GM23338 (cell line): ENCODE measurements around the gene OSGIN1. TPM values are rescaled to one million over a fixed set of nuclear protein-coding genes. Genes with fewer than 3 reads are reported as not detected.

Experiments
- ATAC-seq: fragments of 200-7000 bp; cut with Tn5 transposase; 3 replicates; pipeline ENCODE4 v1.9.1; 2020
- DNase-seq: peaks from one replicate; pipeline ENCODE4 v3.0.0-alpha.2; 2015; ENCODE audit warnings: low spot score
- H2AFZ ChIP-seq: fragments of 200-600 bp; sonication (generic); 2 replicates; pipeline ENCODE4 v1.8.0; 2016; ENCODE audit warnings: antibody characterized with exemption, mild to moderate bottlenecking, moderate library complexity
- H3F3A ChIP-seq: fragments of 200-600 bp; sonication (generic); replicated peaks from 2 replicates; pipeline ENCODE4 v1.8.0; 2017; ENCODE audit warnings: antibody characterized with exemption, mixed run types, low read depth
- H3K27ac ChIP-seq: fragments of 200-600 bp; sonication (generic); 2 replicates; pipeline ENCODE4 v1.6.1; 2016; ENCODE audit warnings: low read depth
- H3K27me3 ChIP-seq: fragments of 200-600 bp; sonication (generic); 2 replicates; pipeline ENCODE4 v1.8.0; 2016; ENCODE audit warnings: mild to moderate bottlenecking, mixed run types, moderate library complexity; ENCODE audit not compliant: insufficient read depth
- H3K36me3 ChIP-seq: fragments of 200-600 bp; sonication (generic); 2 replicates; pipeline ENCODE4 v1.8.0; 2016; ENCODE audit warnings: mild to moderate bottlenecking; ENCODE audit not compliant: insufficient read depth
- H3K4me1 ChIP-seq: fragments of 200-600 bp; sonication (generic); 2 replicates; pipeline ENCODE4 v1.8.0; 2016; ENCODE audit warnings: mild to moderate bottlenecking, moderate library complexity; ENCODE audit not compliant: insufficient read depth
- H3K4me2 ChIP-seq: fragments of 200-600 bp; sonication (generic); 2 replicates; pipeline ENCODE4 v1.7.1; 2017; ENCODE audit warnings: mixed run types
- H3K4me3 ChIP-seq: fragments of 200-600 bp; sonication (generic); 2 replicates; pipeline ENCODE4 v1.6.1; 2016; ENCODE audit warnings: mixed run types
- H3K79me2 ChIP-seq: fragments of 200-600 bp; sonication (generic); replicated peaks from 2 replicates; pipeline ENCODE4 v1.8.0; 2017; ENCODE audit warnings: mild to moderate bottlenecking; ENCODE audit not compliant: insufficient read depth
- H3K9me2 ChIP-seq: fragments of 200-600 bp; sonication (generic); 2 replicates; pipeline ENCODE4 v1.8.0; 2017; ENCODE audit not compliant: insufficient read depth
- H4K20me1 ChIP-seq: fragments of 200-600 bp; sonication (generic); replicated peaks from 2 replicates; pipeline ENCODE4 v1.8.0; 2017; ENCODE audit warnings: mild to moderate bottlenecking; ENCODE audit not compliant: insufficient read depth
- H3K27ac Mint-ChIP-seq: 2 replicates; pipeline ENCODE4 v1.8.0; 2020; ENCODE audit warnings: inconsistent platforms, mild to moderate bottlenecking, moderate library complexity, mixed read lengths
- H3K27me3 Mint-ChIP-seq: 3 replicates; pipeline ENCODE4 v1.8.0; 2022; ENCODE audit warnings: low read depth, mild to moderate bottlenecking, moderate library complexity, mixed read lengths, inconsistent platforms; ENCODE audit not compliant: insufficient read depth, poor library complexity
- H3K36me3 Mint-ChIP-seq: 3 replicates; pipeline ENCODE4 v1.8.0; 2021; ENCODE audit warnings: low read depth, mild to moderate bottlenecking, inconsistent platforms, moderate library complexity, mixed read lengths
- H3K4me1 Mint-ChIP-seq: 3 replicates; pipeline ENCODE4 v1.8.0; 2020; ENCODE audit warnings: mild to moderate bottlenecking, inconsistent platforms, mixed read lengths
- H3K4me3 Mint-ChIP-seq: 3 replicates; pipeline ENCODE4 v1.8.0; 2021; ENCODE audit warnings: moderate library complexity, mild to moderate bottlenecking, inconsistent platforms, mixed read lengths
- H3K9me3 Mint-ChIP-seq: 3 replicates; pipeline ENCODE4 v1.8.0; 2020; ENCODE audit warnings: moderate library complexity, mild to moderate bottlenecking, inconsistent platforms, mixed read lengths
- EZH2phosphoT487 ChIP-seq: fragments of 200-600 bp; sonication (generic); IDR thresholded peaks from one replicate; pipeline ENCODE4 v1.8.1; 2018; ENCODE audit warnings: antibody characterized with exemption; ENCODE audit not compliant: unreplicated experiment
- JUNB ChIP-seq: IDR thresholded peaks from one replicate; pipeline ENCODE4 v1.6.1; 2016; ENCODE audit warnings: antibody characterized with exemption; ENCODE audit not compliant: unreplicated experiment
- NANOG ChIP-seq: IDR thresholded peaks from 2 replicates; pipeline ENCODE4 v1.6.1; 2016; ENCODE audit warnings: antibody characterized with exemption, borderline replicate concordance
- POLR2AphosphoS5 ChIP-seq: IDR thresholded peaks from 2 replicates; pipeline ENCODE4 v1.6.1; 2016; ENCODE audit warnings: antibody characterized with exemption, low read depth
- ZNF114 ChIP-seq: fragments of 250-450 bp; sonication (Bioruptor Pico); IDR thresholded peaks from 2 replicates; pipeline ENCODE4 v1.5.0; 2020; ENCODE audit warnings: mild to moderate bottlenecking, moderate library complexity
- ZNF331 ChIP-seq: fragments of 250-450 bp; sonication (Bioruptor Pico); IDR thresholded peaks from 2 replicates; pipeline ENCODE4 v1.5.0; 2020; ENCODE audit warnings: low read depth, mild to moderate bottlenecking, moderate library complexity
- polyA plus RNA-seq: library from polyadenylated mRNA; unstranded; fragments of >200 nt; fragmentation: Nextera tagmentation; extraction: Ambion mirVana; gene quantifications from 2 replicates; pipeline ENCODE4 v1.2.1, GENCODE V29; 2016
- total RNA-seq: library from RNA; depleted of rRNA; stranded (reverse); fragments of >200 nt; shearing (Covaris generic); gene quantifications from 2 replicates; pipeline ENCODE4 v1.2.3, GENCODE V29; 2014
- TF ChIP-seq, protein P1 (sequence below), 2 experiments: fragments of 200-600 bp in 1 of 2; sonication (generic) in 1 of 2; conservative IDR thresholded peaks; 2 replicates each; pipeline versions ENCODE4 v1.5.1 to v1.6.1; 2016 to 2017; ENCODE audit warnings: antibody characterized with exemption in 2 of 2, low read depth in 2 of 2, mild to moderate bottlenecking in 2 of 2, moderate library complexity in 1 of 2
- TF ChIP-seq, protein P2 (sequence below): IDR thresholded peaks from one replicate; pipeline ENCODE4 v1.6.1; 2018; ENCODE audit warnings: antibody characterized with exemption; ENCODE audit not compliant: unreplicated experiment

The OSGIN1 gene
- total and polyA plus RNA-seq, 2 experiments from 2014 or later, result 0.32 to 1.6 TPM

DNA sequence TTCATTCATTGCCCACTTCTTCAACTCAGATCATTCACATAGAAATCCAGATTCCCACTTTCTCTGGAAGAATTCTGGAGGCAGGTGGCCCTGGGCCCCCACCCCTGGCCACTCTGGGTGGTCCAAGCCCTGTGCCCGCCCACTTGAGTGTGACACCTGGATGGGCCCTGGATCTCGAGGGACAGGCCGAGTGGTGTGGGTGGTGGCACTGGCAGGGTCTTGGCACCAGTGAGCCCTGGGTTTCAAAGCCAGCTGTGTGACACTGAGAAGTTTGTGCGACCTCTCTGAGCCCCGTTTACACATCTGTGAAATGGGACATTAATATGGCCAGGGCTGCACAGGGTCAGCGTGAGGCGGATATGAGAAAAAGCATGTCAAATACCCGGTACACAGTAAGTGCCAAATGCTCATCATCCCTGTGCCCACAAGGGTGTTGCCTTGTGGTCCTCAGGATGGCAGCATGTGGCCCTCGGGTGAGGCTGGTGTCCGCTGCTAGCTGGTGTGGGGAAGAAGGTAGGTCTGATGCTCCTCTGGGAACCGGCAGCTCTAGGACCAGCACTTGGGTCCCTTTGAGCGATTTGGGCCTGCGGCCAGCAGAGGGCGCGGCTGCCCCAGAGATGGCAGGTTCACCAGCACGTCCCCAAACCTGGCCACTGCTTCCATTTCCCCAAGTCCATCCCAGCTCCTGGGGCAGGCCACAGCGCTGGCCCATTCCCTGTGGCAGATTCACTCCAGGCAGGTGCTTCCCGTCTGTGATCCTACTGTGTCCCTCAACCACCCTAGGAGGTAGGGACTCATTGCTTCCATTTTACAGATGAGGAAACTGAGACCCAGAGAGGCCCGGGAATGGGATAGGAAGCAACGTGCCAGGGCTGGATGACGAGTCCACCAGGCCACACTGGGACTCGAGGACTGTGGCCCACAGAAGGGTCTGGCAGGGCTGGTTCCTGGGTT is 3.6 kb downstream of the OSGIN1 start:
- TF ChIP-seq, protein P1, sequence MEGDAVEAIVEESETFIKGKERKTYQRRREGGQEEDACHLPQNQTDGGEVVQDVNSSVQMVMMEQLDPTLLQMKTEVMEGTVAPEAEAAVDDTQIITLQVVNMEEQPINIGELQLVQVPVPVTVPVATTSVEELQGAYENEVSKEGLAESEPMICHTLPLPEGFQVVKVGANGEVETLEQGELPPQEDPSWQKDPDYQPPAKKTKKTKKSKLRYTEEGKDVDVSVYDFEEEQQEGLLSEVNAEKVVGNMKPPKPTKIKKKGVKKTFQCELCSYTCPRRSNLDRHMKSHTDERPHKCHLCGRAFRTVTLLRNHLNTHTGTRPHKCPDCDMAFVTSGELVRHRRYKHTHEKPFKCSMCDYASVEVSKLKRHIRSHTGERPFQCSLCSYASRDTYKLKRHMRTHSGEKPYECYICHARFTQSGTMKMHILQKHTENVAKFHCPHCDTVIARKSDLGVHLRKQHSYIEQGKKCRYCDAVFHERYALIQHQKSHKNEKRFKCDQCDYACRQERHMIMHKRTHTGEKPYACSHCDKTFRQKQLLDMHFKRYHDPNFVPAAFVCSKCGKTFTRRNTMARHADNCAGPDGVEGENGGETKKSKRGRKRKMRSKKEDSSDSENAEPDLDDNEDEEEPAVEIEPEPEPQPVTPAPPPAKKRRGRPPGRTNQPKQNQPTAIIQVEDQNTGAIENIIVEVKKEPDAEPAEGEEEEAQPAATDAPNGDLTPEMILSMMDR (conservative IDR thresholded peaks at IDR 0.05; ENCODE audit: low read depth in 2 of 2), result peak; percentile 79 to 97
- no peak for TF ChIP-seq EZH2phosphoT487
- no peaks in the 10 kb centered on the region for H3K36me3 Mint-ChIP-seq
- DNase-seq (peak; percentile 91), ATAC-seq (peak; percentile 84)
- no peak overlapping the region for H3K4me3 Mint-ChIP-seq
- Histone ChIP-seq H3K4me1 (no peaks in the 10 kb centered on the region), H4K20me1 (no peaks in the 10 kb centered on the region), H3K27ac (no peak overlapping the region), H3K79me2 (no peaks in the 10 kb centered on the region), H3K36me3 (no peaks in the 10 kb centered on the region), H3K4me3 (no peak overlapping the region), H2AFZ (no peak overlapping the region), H3K9me2 (no peaks in the 10 kb centered on the region), H3K27me3 (no peaks in the 10 kb centered on the region), H3F3A (no peaks in the 10 kb centered on the region), H3K4me2 (no peak overlapping the region)
- H3K4me1 Mint-ChIP-seq, result peaks cover 9% of the 10 kb centered on the region
- no peaks in the 10 kb centered on the region; the same call in 2 of the 3 replicates for H3K9me3 Mint-ChIP-seq
- H3K27ac Mint-ChIP-seq, result no peak overlapping the region
- H3K27me3 Mint-ChIP-seq, result no peaks in the 10 kb centered on the region

DNA sequence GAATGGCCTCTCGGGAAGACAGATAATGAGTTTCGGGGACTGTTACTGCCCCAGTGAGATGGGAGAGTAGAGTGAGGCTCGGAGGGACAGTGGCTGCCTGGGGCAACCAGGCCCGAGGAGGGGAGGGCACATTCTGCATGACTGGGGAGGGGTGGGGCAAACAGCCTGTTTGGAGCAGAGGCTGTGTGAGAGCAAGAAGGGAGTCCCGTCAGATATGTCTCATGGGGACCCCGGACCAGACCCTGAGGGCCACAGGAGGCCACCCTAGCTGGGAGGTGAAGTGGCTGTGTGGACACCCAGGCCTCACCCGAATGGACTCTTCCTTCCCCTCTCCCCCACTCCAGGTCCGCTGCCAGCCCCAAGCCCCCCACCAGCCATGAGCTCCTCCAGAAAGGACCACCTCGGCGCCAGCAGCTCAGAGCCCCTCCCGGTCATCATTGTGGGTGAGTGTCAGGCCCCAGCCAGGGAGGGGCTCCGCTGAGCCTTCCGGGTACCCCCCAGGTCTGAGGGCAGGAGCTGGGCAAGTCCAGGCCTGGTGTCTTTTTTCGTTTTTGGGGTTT is 4.3 kb downstream of the OSGIN1 start:
- no peak overlapping the region for H2AFZ ChIP-seq
- no peak for ATAC-seq
- H3K79me2 ChIP-seq, result no peaks in the 10 kb centered on the region
- no peak overlapping the region for H3K4me3 Mint-ChIP-seq
- no peaks in the 10 kb centered on the region for H3F3A ChIP-seq
- H3K4me1 ChIP-seq, result no peaks in the 10 kb centered on the region
- no peak overlapping the region for H3K27ac ChIP-seq
- peaks cover 9% of the 10 kb centered on the region for H3K4me1 Mint-ChIP-seq
- H3K9me3 Mint-ChIP-seq, result no peaks in the 10 kb centered on the region
- H3K4me3 ChIP-seq, result no peak overlapping the region
- no peaks in the 10 kb centered on the region for H3K36me3 Mint-ChIP-seq
- H3K27me3 ChIP-seq, result no peaks in the 10 kb centered on the region
- TF ChIP-seq NANOG (no peak), POLR2AphosphoS5 (no peak)
- H3K27ac Mint-ChIP-seq, result no peak overlapping the region
- no peaks in the 10 kb centered on the region for H3K9me2 ChIP-seq
- no peaks in the 10 kb centered on the region for H3K36me3 ChIP-seq
- DNase-seq, result no peak
- no peaks in the 10 kb centered on the region for H3K27me3 Mint-ChIP-seq
- H3K4me2 ChIP-seq, result no peak overlapping the region
- H4K20me1 ChIP-seq, result no peaks in the 10 kb centered on the region

DNA sequence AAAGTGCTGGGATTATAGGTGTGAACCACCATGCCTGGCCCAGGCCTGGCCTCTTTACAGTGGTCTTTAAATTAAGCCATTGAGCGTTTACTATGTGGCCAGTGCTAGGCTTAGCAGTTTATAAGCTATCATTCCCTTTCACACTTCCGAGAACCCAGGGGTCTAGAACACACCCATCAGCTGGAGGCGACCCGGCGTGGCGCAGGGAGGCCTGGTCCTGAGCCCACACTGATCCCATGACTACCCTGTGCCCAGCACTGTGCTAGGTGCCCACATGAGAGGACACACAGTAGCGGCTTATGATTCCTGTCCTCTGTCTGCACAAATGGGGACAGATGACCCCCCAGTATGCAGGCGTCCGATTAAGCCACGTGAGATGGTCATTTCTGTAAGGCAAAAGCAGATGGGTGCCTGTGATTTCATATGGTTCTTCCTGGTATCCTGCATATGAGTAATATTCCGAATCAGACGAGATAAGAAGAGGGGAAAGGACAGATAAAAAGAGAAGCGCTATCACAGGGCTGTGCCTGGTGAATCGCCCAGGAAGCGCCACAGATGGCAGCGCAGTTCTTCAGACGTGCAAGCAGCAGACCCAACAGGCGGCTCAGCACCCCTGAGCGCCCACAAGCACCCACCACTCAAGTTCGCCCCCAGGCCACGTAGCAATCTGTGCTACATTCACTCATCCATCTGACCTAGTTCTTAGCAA is 5.3 kb downstream of the OSGIN1 start:
- Histone ChIP-seq H3K4me2 (no peak overlapping the region), H3K27me3 (no peaks in the 10 kb centered on the region), H2AFZ (no peak overlapping the region), H3K4me3 (no peak overlapping the region), H3K9me2 (no peaks in the 10 kb centered on the region), H4K20me1 (no peaks in the 10 kb centered on the region), H3K4me1 (no peaks in the 10 kb centered on the region), H3F3A (no peaks in the 10 kb centered on the region), H3K79me2 (no peaks in the 10 kb centered on the region), H3K27ac (no peak overlapping the region), H3K36me3 (no peaks in the 10 kb centered on the region)
- DNase-seq (no peak), ATAC-seq (no peak)
- Mint-ChIP-seq H3K4me1 (peaks cover 9% of the 10 kb centered on the region), H3K36me3 (no peaks in the 10 kb centered on the region), H3K27ac (no peak overlapping the region), H3K9me3 (no peaks in the 10 kb centered on the region), H3K4me3 (no peak overlapping the region), H3K27me3 (no peaks in the 10 kb centered on the region)
- no peak for TF ChIP-seq JUNB
- no peak for TF ChIP-seq EZH2phosphoT487
- TF ChIP-seq, protein P1 (conservative IDR thresholded peaks at IDR 0.05; ENCODE audit: low read depth in 2 of 2), result no peak
- TF ChIP-seq, protein P2, sequence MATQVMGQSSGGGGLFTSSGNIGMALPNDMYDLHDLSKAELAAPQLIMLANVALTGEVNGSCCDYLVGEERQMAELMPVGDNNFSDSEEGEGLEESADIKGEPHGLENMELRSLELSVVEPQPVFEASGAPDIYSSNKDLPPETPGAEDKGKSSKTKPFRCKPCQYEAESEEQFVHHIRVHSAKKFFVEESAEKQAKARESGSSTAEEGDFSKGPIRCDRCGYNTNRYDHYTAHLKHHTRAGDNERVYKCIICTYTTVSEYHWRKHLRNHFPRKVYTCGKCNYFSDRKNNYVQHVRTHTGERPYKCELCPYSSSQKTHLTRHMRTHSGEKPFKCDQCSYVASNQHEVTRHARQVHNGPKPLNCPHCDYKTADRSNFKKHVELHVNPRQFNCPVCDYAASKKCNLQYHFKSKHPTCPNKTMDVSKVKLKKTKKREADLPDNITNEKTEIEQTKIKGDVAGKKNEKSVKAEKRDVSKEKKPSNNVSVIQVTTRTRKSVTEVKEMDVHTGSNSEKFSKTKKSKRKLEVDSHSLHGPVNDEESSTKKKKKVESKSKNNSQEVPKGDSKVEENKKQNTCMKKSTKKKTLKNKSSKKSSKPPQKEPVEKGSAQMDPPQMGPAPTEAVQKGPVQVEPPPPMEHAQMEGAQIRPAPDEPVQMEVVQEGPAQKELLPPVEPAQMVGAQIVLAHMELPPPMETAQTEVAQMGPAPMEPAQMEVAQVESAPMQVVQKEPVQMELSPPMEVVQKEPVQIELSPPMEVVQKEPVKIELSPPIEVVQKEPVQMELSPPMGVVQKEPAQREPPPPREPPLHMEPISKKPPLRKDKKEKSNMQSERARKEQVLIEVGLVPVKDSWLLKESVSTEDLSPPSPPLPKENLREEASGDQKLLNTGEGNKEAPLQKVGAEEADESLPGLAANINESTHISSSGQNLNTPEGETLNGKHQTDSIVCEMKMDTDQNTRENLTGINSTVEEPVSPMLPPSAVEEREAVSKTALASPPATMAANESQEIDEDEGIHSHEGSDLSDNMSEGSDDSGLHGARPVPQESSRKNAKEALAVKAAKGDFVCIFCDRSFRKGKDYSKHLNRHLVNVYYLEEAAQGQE, result no peak
- no peak for TF ChIP-seq ZNF114 (CRISPR knock-in tag)
- TF ChIP-seq NANOG, result no peak
- no peak for TF ChIP-seq ZNF331 (CRISPR knock-in tag)
